PFSK-1 (cell line): ENCODE measurements around the gene DPM2.

Experiments
- FOXP2 ChIP-seq: optimal IDR thresholded peaks from 2 replicates; pipeline ENCODE3; 2011; ENCODE audit warnings: borderline replicate concordance, control low read depth, inconsistent platforms; ENCODE audit not compliant: insufficient read depth; ENCODE audit errors: extremely low read length, extremely low read depth
- POLR2AphosphoS5 ChIP-seq: IDR thresholded peaks from 2 replicates; pipeline ENCODE4 v1.6.1; 2012; ENCODE audit warnings: low read depth, mild to moderate bottlenecking, control low read depth, low read length, moderate library complexity
- SIN3A ChIP-seq: IDR thresholded peaks from 2 replicates; pipeline ENCODE4 v1.6.1; 2012; ENCODE audit warnings: mild to moderate bottlenecking, low read length, moderate library complexity, borderline replicate concordance; ENCODE audit not compliant: insufficient read depth
- TAF1 ChIP-seq: IDR thresholded peaks from 2 replicates; pipeline ENCODE4 v1.6.1; 2012; ENCODE audit warnings: low read length, control low read depth, borderline replicate concordance; ENCODE audit not compliant: insufficient read depth
- TF ChIP-seq, protein P1 (sequence below), 2 experiments: IDR thresholded peaks; 2 replicates each; pipeline versions ENCODE4 v1.6.1 to v1.8.0; 2011 to 2012; ENCODE audit warnings: low read depth in 2 of 2, low read length in 2 of 2, control low read depth in 1 of 2, inconsistent platforms in 1 of 2, mild to moderate bottlenecking in 1 of 2, moderate library complexity in 1 of 2; ENCODE audit not compliant: insufficient read depth in 1 of 2

The DPM2 gene

DNA sequence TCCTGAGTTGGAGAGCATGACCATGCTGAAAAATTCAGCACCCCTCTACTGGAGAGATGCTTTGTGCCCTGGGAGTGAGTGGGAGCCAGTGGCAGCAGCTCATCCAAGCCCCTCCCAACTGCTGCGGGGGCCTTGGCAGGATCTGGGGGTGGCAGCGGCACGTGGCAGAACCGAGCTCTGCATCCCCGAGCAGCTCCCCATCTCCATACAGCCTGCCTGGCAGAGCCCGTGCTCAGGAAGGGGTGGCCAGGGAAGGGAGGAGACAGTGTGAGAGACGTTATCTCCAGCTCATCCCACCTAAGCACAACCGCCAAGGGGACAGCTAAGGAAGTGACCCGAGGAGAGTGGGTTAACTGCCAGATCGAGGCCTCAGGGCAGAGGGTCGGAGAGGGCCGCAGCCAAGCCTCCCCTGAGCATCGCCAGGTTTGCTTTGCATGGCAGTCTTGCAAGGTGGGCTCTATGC, 17.2 kb upstream of the DPM2 start:
- TF ChIP-seq, protein P1, sequence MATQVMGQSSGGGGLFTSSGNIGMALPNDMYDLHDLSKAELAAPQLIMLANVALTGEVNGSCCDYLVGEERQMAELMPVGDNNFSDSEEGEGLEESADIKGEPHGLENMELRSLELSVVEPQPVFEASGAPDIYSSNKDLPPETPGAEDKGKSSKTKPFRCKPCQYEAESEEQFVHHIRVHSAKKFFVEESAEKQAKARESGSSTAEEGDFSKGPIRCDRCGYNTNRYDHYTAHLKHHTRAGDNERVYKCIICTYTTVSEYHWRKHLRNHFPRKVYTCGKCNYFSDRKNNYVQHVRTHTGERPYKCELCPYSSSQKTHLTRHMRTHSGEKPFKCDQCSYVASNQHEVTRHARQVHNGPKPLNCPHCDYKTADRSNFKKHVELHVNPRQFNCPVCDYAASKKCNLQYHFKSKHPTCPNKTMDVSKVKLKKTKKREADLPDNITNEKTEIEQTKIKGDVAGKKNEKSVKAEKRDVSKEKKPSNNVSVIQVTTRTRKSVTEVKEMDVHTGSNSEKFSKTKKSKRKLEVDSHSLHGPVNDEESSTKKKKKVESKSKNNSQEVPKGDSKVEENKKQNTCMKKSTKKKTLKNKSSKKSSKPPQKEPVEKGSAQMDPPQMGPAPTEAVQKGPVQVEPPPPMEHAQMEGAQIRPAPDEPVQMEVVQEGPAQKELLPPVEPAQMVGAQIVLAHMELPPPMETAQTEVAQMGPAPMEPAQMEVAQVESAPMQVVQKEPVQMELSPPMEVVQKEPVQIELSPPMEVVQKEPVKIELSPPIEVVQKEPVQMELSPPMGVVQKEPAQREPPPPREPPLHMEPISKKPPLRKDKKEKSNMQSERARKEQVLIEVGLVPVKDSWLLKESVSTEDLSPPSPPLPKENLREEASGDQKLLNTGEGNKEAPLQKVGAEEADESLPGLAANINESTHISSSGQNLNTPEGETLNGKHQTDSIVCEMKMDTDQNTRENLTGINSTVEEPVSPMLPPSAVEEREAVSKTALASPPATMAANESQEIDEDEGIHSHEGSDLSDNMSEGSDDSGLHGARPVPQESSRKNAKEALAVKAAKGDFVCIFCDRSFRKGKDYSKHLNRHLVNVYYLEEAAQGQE (IDR thresholded peaks at IDR 0.05; ENCODE audit: insufficient read depth in 1 of 2, low read depth in 2 of 2, low read length in 2 of 2), result no peak
- no peak for TF ChIP-seq FOXP2
- no peak for TF ChIP-seq POLR2AphosphoS5
- TF ChIP-seq SIN3A, result no peak
- no peak for TF ChIP-seq TAF1

DNA sequence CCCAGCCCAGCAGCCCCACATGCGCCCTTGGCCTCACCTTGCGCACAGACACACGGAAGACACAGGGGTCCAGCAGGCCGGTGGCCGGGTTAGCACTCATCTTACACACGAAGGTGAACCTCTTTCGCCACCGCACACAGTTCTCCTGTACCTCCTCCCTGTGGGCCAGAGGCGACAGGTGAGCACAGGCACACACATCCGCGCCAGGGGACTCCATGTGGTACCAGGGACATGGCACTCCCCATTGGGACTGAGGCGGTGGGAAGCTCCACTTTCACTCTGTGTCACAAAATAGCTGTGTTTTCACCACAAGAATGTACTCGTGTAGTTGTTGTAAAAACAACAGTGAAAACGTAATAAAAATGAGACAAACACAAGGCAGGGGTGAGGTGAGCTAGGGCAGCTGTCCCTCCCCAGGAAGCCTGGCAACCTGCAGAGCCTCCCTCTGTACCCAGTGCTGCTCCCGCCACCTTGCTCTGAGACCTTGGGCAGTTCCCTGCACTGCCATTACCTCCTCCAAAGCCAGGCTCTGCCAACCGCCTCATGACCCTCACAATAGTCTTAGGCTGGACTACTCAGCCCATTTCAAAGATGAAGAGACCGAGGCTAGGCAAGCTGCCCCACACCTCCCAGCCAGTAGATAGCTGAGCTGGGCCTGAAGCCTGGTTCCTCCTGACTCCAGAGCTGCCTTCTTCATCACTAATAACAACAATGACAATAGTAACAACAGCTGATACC, 16.3 kb upstream of the DPM2 start:
- TF ChIP-seq TAF1, result no peak
- no peak for TF ChIP-seq POLR2AphosphoS5

DNA sequence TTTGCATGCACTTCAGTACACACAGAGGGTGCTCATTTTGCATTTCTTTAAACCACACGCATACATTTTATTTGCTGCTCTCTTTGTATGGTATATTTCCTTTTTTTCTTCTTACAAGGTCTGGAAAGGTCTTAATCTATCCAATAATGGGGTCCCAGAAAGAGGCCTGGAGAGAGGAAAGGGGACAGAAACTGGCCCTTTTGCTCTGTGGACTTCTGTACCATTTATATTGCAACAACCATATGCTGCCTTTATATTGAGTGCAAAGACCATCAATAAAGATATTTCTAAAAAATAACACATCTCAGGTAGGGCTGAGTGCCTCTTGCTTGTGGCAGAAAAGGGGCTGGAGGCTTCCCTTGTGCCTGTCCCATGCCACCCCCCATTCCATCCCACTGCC, 15.5 kb upstream of the DPM2 start:
- no peak for TF ChIP-seq SIN3A
- TF ChIP-seq TAF1, result no peak
- TF ChIP-seq, protein P1 (IDR thresholded peaks at IDR 0.05; ENCODE audit: insufficient read depth in 1 of 2, low read depth in 2 of 2, low read length in 2 of 2), result no peak
- TF ChIP-seq FOXP2, result no peak
- TF ChIP-seq POLR2AphosphoS5, result no peak

DNA sequence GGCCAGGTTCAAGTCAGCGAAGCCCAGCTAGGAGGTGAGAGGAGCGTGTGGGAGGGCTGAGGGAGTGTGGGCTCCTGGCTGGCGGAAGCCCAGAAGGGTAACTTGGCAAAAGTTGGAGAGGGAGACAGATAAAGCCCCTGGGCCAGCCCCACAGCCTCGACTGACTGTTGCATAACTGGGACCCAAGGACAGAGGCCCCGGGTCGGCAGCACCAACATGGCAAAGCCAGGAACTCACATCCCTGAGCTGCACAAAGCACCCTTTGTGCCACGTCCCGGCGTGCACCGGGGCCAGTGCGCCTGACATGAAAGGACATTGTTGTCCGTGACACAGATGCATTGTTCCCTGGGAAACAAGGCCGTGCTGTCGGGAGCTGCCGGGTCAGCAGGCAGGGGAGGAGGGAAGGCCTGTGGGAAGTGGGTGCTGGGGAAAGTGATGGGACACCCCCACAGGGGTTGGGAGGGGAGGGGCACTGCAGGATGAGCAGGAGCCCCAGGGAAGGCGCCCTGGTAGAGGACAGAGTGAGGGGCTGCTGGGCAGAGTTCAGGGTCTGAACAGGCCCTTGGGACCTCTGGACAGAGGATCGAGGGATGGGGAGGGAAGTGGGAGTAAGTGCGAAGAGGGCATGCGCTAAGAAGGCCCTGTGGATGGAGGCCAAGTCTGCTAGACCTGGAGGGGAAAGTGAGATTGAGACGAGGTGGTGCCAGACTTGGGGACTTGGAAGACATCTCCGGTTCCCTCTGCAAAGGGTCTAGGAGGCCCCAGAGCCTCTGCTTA, 13.0 kb upstream of the DPM2 start:
- TF ChIP-seq, protein P1 (IDR thresholded peaks at IDR 0.05; ENCODE audit: insufficient read depth in 1 of 2, low read depth in 2 of 2, low read length in 2 of 2), result no peak

DNA sequence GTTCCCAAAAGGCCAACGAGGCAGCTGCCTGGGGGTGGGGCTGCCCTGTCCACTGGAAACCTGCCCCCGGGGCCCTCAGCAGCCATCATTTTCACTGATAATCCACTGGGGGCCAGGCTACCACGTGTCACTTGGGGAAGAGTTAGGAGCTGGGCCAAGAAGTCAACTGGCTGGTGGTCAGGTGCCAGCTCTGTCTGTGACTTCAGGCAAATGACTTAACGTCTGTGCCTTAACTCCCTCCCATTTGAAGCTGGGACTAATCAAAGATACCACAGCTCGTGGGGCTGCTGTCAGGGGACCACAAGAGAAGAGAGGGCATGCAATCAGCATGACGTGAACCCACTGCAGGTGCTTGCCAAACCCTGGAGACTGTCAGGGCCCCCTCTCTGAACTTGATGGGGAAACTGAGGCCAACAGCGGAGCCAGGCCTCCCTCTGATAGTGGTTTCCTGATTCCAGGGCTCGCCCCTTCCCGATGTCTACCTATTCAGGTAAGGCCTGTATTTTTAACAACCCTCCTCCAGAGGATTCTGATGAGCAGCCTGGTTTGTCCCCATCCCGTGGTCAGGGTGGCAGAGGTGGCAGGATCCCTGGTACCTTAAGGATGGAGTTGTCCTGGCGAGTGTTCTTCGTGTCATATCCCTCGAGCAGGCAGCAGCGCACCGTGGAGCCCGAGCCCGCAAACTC, 12.3 kb upstream of the DPM2 start:
- TF ChIP-seq TAF1 (no peak), SIN3A (no peak), FOXP2 (no peak), POLR2AphosphoS5 (no peak)
- TF ChIP-seq, protein P1 (IDR thresholded peaks at IDR 0.05; ENCODE audit: insufficient read depth in 1 of 2, low read depth in 2 of 2, low read length in 2 of 2), result no peak
